HepG2 (cell line): ENCODE data around the gene ADAR. TPM values are rescaled to one million over a fixed set of nuclear protein-coding genes. Genes with fewer than 3 reads are reported as not detected.

ENCODE experiments used
- ATAC-seq: fragments of 200-7000 bp; cut with Tn5 transposase; 3 replicates; pipeline ENCODE4 v1.9.1; 2020; ENCODE audit warnings: mild to moderate bottlenecking, moderate library complexity
- BruUV-seq: library from RNA; stranded (reverse); fragments of 400-500 nt; replicated peaks from 2 replicates; lab custom pipeline; 2021; lab: Mats Ljungman, UMichigan
- CTCF ChIA-PET: fragments of 300-600 bp; formaldehyde crosslinking; extraction: SDS; loops from one replicate; lab custom pipeline; 2021; ENCODE audit warnings: low total read pairs, inconsistent platforms, low intra/inter-chr PET ratio; lab: Yijun Ruan, JAX
- POLR2A ChIA-PET: fragments of 350-600 bp; sonication (Branson Sonifier 250); formaldehyde crosslinking; loops from one replicate; lab custom pipeline; 2020; ENCODE audit warnings: antibody characterized with exemption, inconsistent platforms; lab: Yijun Ruan, JAX
- DNase-seq: peaks from one replicate; pipeline ENCODE4 v3.0.0-alpha.2; 2015; ENCODE audit warnings: low spot score
- FAIRE-seq: peaks from 3 replicates; lab custom pipeline; 2011; peaks lifted over from hg19 to GRCh38; lab: Jason Lieb, UNC
- H2AFZ ChIP-seq: one replicate; pipeline ENCODE4 v1.6.1; 2011; ENCODE audit warnings: low read length, inconsistent platforms
- H3K27ac ChIP-seq: fragments of 300-600 bp; 3 replicates; pipeline ENCODE4 v1.8.0; 2011; ENCODE audit warnings: mixed run types, mild to moderate bottlenecking, mixed read lengths, low read length, inconsistent platforms; ENCODE audit not compliant: insufficient read depth; ENCODE audit errors: extremely low read length
- H3K27me3 ChIP-seq, 2 experiments: fragments of 200-600 bp in 1 of 2; 2 replicates in 1 of 2; 3 replicates in 1 of 2; pipeline versions ENCODE4 v1.6.0 to v1.8.0; 2011; ENCODE audit warnings: low read length in 2 of 2, mild to moderate bottlenecking in 2 of 2, moderate library complexity in 2 of 2, inconsistent platforms in 1 of 2; ENCODE audit not compliant: insufficient read depth in 2 of 2, control insufficient read depth in 1 of 2
- H3K36me3 ChIP-seq, 2 experiments: fragments of 200-600 bp in 1 of 2; replicated peaks in 1 of 2; 2 replicates in 1 of 2; 3 replicates in 1 of 2; pipeline versions ENCODE4 v1.5.1 to v1.8.0; 2011; ENCODE audit warnings: low read length in 2 of 2, inconsistent platforms in 1 of 2; ENCODE audit not compliant: insufficient read depth in 2 of 2, control insufficient read depth in 1 of 2
- H3K4me1 ChIP-seq: 2 replicates; pipeline ENCODE4 v1.5.1; 2012; ENCODE audit warnings: low read length, inconsistent platforms; ENCODE audit not compliant: insufficient read depth
- H3K4me2 ChIP-seq: 2 replicates; pipeline ENCODE4 v1.6.0; 2011; ENCODE audit warnings: low read depth, low read length, inconsistent platforms
- H3K4me3 ChIP-seq, 3 experiments: fragments of 200-600 bp in 1 of 3; sonication (generic), shearing (Covaris generic) in 1 of 3; replicated peaks in 1 of 3; 2 replicates each; pipeline ENCODE4 v1.5.1; 2011 to 2016; ENCODE audit warnings: low read length in 3 of 3, inconsistent platforms in 2 of 3, low read depth in 2 of 3, mild to moderate bottlenecking in 2 of 3, control low read depth in 1 of 3, mixed read lengths in 1 of 3; ENCODE audit not compliant: insufficient read depth in 1 of 3
- H3K79me2 ChIP-seq: one replicate; pipeline ENCODE4 v1.6.1; 2011; ENCODE audit warnings: low read length, inconsistent platforms; ENCODE audit not compliant: insufficient read depth
- H3K9ac ChIP-seq: 2 replicates; pipeline ENCODE4 v1.6.0; 2011; ENCODE audit warnings: mild to moderate bottlenecking, low read depth, low read length, inconsistent platforms; ENCODE audit not compliant: insufficient read depth
- H3K9me3 ChIP-seq: 2 replicates; pipeline ENCODE4 v1.5.1; 2012; ENCODE audit warnings: mild to moderate bottlenecking, low read length
- H4K20me1 ChIP-seq: 2 replicates; pipeline ENCODE4 v1.6.0; 2011; ENCODE audit warnings: inconsistent platforms, mild to moderate bottlenecking, low read length, moderate library complexity; ENCODE audit not compliant: insufficient read depth
- CENPBD1 ChIP-seq: sonication (generic); formaldehyde crosslinking; IDR thresholded peaks from 2 replicates; pipeline ENCODE4 v1.8.0; 2022; ENCODE audit warnings: missing genetic modification reagents, low read depth, mild to moderate bottlenecking, borderline replicate concordance
- CREBL2 ChIP-seq: sonication (generic); formaldehyde crosslinking; IDR thresholded peaks from 2 replicates; pipeline ENCODE4 v1.8.1; 2023; ENCODE audit warnings: missing genetic modification reagents, mild to moderate bottlenecking, borderline replicate concordance
- FUBP1 ChIP-seq: sonication (generic); formaldehyde crosslinking; IDR thresholded peaks from 2 replicates; pipeline ENCODE4 v1.5.1; 2020; ENCODE audit warnings: missing genetic modification reagents, mild to moderate bottlenecking, borderline replicate concordance
- HDAC6 ChIP-seq: fragments of 200-600 bp; sonication (generic); IDR thresholded peaks from 2 replicates; pipeline ENCODE4 v1.7.0; 2017; ENCODE audit warnings: mild to moderate bottlenecking, antibody characterized with exemption, low read length, low read depth
- KDM3A ChIP-seq: IDR thresholded peaks from 2 replicates; pipeline ENCODE4 v1.6.1; 2018; ENCODE audit warnings: low read depth, missing compliant biosample characterization
- MTA1 ChIP-seq: sonication (generic); formaldehyde crosslinking; IDR thresholded peaks from 2 replicates; pipeline ENCODE4 v1.4.0; 2020; ENCODE audit warnings: missing genetic modification reagents, mild to moderate bottlenecking, borderline replicate concordance
- PRMT3 ChIP-seq: sonication (generic); formaldehyde crosslinking; IDR thresholded peaks from 2 replicates; pipeline ENCODE4 v1.8.1; 2022; ENCODE audit warnings: low read depth, mild to moderate bottlenecking, moderate library complexity, missing genetic modification reagents, borderline replicate concordance
- SETDB1 ChIP-seq: sonication (generic); formaldehyde crosslinking; IDR thresholded peaks from 2 replicates; pipeline ENCODE4 v1.5.1; 2020; ENCODE audit warnings: missing genetic modification reagents, mild to moderate bottlenecking, borderline replicate concordance
- SP4 ChIP-seq: sonication (generic); formaldehyde crosslinking; IDR thresholded peaks from 2 replicates; pipeline ENCODE4 v1.8.1; 2023; ENCODE audit warnings: mild to moderate bottlenecking, missing genetic modification reagents
- SUZ12 ChIP-seq: fragments of 150-350 bp; IDR thresholded peaks from 2 replicates; pipeline ENCODE4 v1.6.1; 2014; ENCODE audit warnings: low read depth, low read length
- TEAD3 ChIP-seq: optimal IDR thresholded peaks from 2 replicates; pipeline ENCODE3; 2016; ENCODE audit warnings: borderline replicate concordance
- ZNF557 ChIP-seq: sonication (generic); formaldehyde crosslinking; IDR thresholded peaks from 2 replicates; pipeline ENCODE4 v1.4.0; 2020; ENCODE audit warnings: missing genetic modification reagents
- ZNF597 ChIP-seq: sonication (generic); formaldehyde crosslinking; IDR thresholded peaks from 2 replicates; pipeline ENCODE4 v1.5.0; 2020; ENCODE audit warnings: missing genetic modification reagents
- ZNF891 ChIP-seq: sonication (generic); formaldehyde crosslinking; IDR thresholded peaks from 2 replicates; pipeline ENCODE4 v1.5.0; 2020; ENCODE audit warnings: mild to moderate bottlenecking, missing genetic modification reagents
- in situ Hi-C: cut with HindIII; loops from 2 replicates; pipeline ENCODE4 v1.10.0; 2017; ENCODE audit warnings: low pct_unique_long_range_greater_than_20kb; ENCODE audit not compliant: extremely low pct_ligation_motif_present
- intact Hi-C: fragments of 100-400 bp; cut with micrococcal nuclease; formaldehyde crosslinking; loops from one replicate; pipeline ENCODE4 v1.10.0; 2022; ENCODE audit not compliant: unreplicated experiment
- polyA plus RNA-seq, 8 experiments: library from polyadenylated mRNA; depleted of rRNA in 3 of 8; stranded (reverse) in 7 of 8; unstranded in 1 of 8; fragments of >200 nt; fragmentation: Illumina TruSeq in 4 of 8; extraction: Trizol in 4 of 8; gene quantifications; 2 replicates each; pipeline versions ENCODE4 v1.2.1 to v1.2.3, GENCODE V29; 2011 to 2016; ENCODE audit warnings: low read depth in 4 of 8, missing spikeins in 1 of 8, mixed read lengths in 1 of 8; ENCODE audit not compliant: insufficient read depth in 1 of 8
- total RNA-seq, 5 experiments: library from RNA; depleted of rRNA; stranded (reverse); fragments of >200 nt; fragmentation: Illumina TruSeq; extraction: Trizol; gene quantifications; 2 replicates each; pipeline ENCODE4 v1.2.3, GENCODE V29; 2016; ENCODE audit warnings: low read depth in 1 of 5
- TF ChIP-seq, protein P1 (sequence below): sonication (generic); formaldehyde crosslinking; IDR thresholded peaks from 2 replicates; pipeline ENCODE4 v1.4.0; 2020; ENCODE audit warnings: missing genetic modification reagents
- TF ChIP-seq, protein P2 (sequence below): sonication (generic); formaldehyde crosslinking; IDR thresholded peaks from 2 replicates; pipeline ENCODE4 v1.5.0; 2020; ENCODE audit warnings: mild to moderate bottlenecking, missing genetic modification reagents
- TF ChIP-seq, protein P3 (sequence below): sonication (generic); formaldehyde crosslinking; IDR thresholded peaks from 2 replicates; pipeline ENCODE4 v1.4.0; 2020; ENCODE audit warnings: missing genetic modification reagents

ADAR gene
- total and polyA plus RNA-seq, 2 of the 13 experiments (the other 11 are each of a cell fraction or from before 2014, with no cell fraction given), result 70.8 to 86.2 TPM

GRCh38 chr1:154594811-154595210 lies 13.2 kb downstream of the ADAR start (continued):
- TF ChIP-seq, protein P1, sequence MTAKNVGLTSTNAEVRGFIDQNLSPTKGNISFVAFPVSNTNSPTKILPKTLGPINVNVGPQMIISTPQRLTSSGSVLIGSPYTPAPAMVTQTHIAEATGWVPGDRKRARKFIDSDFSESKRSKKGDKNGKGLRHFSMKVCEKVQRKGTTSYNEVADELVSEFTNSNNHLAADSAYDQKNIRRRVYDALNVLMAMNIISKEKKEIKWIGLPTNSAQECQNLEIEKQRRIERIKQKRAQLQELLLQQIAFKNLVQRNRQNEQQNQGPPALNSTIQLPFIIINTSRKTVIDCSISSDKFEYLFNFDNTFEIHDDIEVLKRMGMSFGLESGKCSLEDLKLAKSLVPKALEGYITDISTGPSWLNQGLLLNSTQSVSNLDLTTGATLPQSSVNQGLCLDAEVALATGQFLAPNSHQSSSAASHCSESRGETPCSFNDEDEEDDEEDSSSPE, result no peak
- TF ChIP-seq SP4 (CRISPR knock-in tag) (no peak), ZNF557 (no peak), SETDB1 (CRISPR knock-in tag) (no peak), FUBP1 (CRISPR knock-in tag) (no peak), CREBL2 (CRISPR knock-in tag) (no peak)
- TF ChIP-seq, protein P2, sequence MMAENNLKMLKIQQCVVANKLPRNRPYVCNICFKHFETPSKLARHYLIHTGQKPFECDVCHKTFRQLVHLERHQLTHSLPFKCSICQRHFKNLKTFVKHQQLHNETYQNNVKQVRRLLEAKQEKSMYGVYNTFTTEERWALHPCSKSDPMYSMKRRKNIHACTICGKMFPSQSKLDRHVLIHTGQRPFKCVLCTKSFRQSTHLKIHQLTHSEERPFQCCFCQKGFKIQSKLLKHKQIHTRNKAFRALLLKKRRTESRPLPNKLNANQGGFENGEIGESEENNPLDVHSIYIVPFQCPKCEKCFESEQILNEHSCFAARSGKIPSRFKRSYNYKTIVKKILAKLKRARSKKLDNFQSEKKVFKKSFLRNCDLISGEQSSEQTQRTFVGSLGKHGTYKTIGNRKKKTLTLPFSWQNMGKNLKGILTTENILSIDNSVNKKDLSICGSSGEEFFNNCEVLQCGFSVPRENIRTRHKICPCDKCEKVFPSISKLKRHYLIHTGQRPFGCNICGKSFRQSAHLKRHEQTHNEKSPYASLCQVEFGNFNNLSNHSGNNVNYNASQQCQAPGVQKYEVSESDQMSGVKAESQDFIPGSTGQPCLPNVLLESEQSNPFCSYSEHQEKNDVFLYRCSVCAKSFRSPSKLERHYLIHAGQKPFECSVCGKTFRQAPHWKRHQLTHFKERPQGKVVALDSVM (CRISPR knock-in tag), result no peak

DNA sequence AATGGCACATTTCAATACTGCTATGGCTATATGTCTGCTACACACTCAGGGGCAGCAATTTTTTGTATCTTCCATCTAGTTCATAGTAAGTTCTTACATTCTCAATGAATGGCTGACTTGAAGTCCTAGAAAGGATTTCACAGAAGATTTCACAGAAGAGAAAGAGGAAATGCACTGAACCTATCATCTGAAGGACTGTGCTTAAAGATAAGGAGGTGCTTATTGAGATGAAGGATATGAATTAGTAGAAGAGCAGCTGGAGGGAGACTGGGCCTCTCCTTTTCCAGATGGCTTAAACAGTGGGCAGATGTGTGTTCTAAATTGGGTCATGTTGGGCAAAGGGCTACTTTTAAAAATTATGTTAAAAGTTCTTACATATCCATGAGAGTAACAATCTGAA lies 14.6 kb downstream of the ADAR start:
- Histone ChIP-seq H2AFZ (no peak overlapping the region), H3K9ac (no peak overlapping the region), H3K79me2 (no peaks in the 10 kb centered on the region), H4K20me1 (peaks cover 7% of the 10 kb centered on the region; the same call in 1 of the 2 replicates), H3K4me2 (no peak overlapping the region), H3K27me3 (no peaks in the 10 kb centered on the region), H3K9me3 (no peaks in the 10 kb centered on the region), H3K4me3 (no peak overlapping the region), H3K27ac (no peak overlapping the region), H3K4me1 (0 out of 2 replicates have a peak, but pooled peaks cover 7% of the 10 kb centered on the region), H3K36me3 (peaks cover 36 to 96% of the 10 kb centered on the region in 2 experiments)
- DNase-seq (no peak), ATAC-seq (no peak), FAIRE-seq (no peak)
- ChIA-PET POLR2A (no interaction called here), CTCF (no interaction called here)
- BruUV-seq, result no TSS peak
- in situ Hi-C loops (no loop called here), intact Hi-C loops (no loop called here)
- no peak for TF ChIP-seq SUZ12
- no peak for TF ChIP-seq HDAC6
- TF ChIP-seq ZNF891 (CRISPR knock-in tag), result no peak
- no peak for TF ChIP-seq MTA1 (CRISPR knock-in tag)
- no peak for TF ChIP-seq TEAD3 (CRISPR knock-in tag)
- TF ChIP-seq, protein P3, sequence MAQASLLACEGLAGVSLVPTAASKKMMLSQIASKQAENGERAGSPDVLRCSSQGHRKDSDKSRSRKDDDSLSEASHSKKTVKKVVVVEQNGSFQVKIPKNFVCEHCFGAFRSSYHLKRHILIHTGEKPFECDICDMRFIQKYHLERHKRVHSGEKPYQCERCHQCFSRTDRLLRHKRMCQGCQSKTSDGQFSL, result no peak
- no peak for TF ChIP-seq KDM3A (CRISPR knock-in tag)
- TF ChIP-seq PRMT3 (CRISPR knock-in tag), result no peak
- no peak for TF ChIP-seq CENPBD1 (CRISPR knock-in tag)
- TF ChIP-seq ZNF597, result no peak
